Activated CD4-positive, alpha-beta T cell treated with anti-CD3 and anti-CD28 coated beads, Interleukin-2, amount 10 ng/mL, durations not matched to agents 24 days and 14 days (primary cell): ENCODE measurements around the gene ATP2A2. TPM values are rescaled to one million over a fixed set of nuclear protein-coding genes. Genes with fewer than 3 reads are reported as not detected.
A peak's percentile ranks its signal among the peaks of the same experiment; 100 is the strongest.

Experiments used
- DNase-seq: peaks from one replicate; pipeline ENCODE4 v3.0.0; 2022
- H3K27ac Mint-ChIP-seq: one replicate; pipeline ENCODE4 v1.8.0; 2022; ENCODE audit warnings: mild to moderate bottlenecking, mixed read lengths
- H3K27me3 Mint-ChIP-seq: one replicate; pipeline ENCODE4 v1.8.0; 2022; ENCODE audit warnings: mixed read lengths
- H3K36me3 Mint-ChIP-seq: one replicate; pipeline ENCODE4 v1.8.0; 2022; ENCODE audit warnings: low read depth, mild to moderate bottlenecking, mixed read lengths
- H3K4me1 Mint-ChIP-seq: one replicate; pipeline ENCODE4 v1.8.0; 2021; ENCODE audit warnings: mixed read lengths
- H3K4me3 Mint-ChIP-seq: one replicate; pipeline ENCODE4 v1.8.0; 2022; ENCODE audit warnings: mild to moderate bottlenecking, moderate library complexity, mixed read lengths
- H3K9me3 Mint-ChIP-seq: one replicate; pipeline ENCODE4 v1.8.0; 2021; ENCODE audit warnings: mixed read lengths
- intact Hi-C: fragments of 100-400 bp; cut with micrococcal nuclease; formaldehyde crosslinking; loops from one replicate; pipeline ENCODE4 v1.15.1; 2023
- total RNA-seq: library from RNA; stranded (reverse); gene quantifications from 2 replicates; pipeline ENCODE4 v1.2.3, GENCODE V29; 2022

Gene ATP2A2
- total RNA-seq, 1 donor from 2014 or later: 222 TPM

GRCh38 chr12:110289044-110289710 is 8.1 kb downstream of the ATP2A2 start:
- Mint-ChIP-seq H3K27ac (peak overlapping the region; percentile 30), H3K4me1 (peaks cover 38% of the 10 kb centered on the region), H3K4me3 (no peak overlapping the region), H3K9me3 (no peaks in the 10 kb centered on the region), H3K36me3 (peaks cover 75% of the 10 kb centered on the region), H3K27me3 (no peaks in the 10 kb centered on the region)
- no peak for DNase-seq
- intact Hi-C loops: no loop called here

GRCh38 chr12:110289711-110290078 is 8.6 kb downstream of the ATP2A2 start:
- H3K36me3 Mint-ChIP-seq: peaks cover 76% of the 10 kb centered on the region
- intact Hi-C loops: no loop called here
- no peaks in the 10 kb centered on the region for H3K9me3 Mint-ChIP-seq
- peaks cover 33% of the 10 kb centered on the region for H3K4me1 Mint-ChIP-seq
- H3K27ac Mint-ChIP-seq: no peak overlapping the region
- DNase-seq: no peak
- no peak overlapping the region for H3K4me3 Mint-ChIP-seq
- no peaks in the 10 kb centered on the region for H3K27me3 Mint-ChIP-seq

GRCh38 chr12:110301065-110301806 is 20.2 kb downstream of the ATP2A2 start:
- Mint-ChIP-seq H3K36me3 (peaks cover 62% of the 10 kb centered on the region), H3K4me3 (peak overlapping the region; percentile 22)
- intact Hi-C loops: no loop called here

GRCh38 chr12:110304061-110304551 is 23.1 kb downstream of the ATP2A2 start:
- H3K4me1 Mint-ChIP-seq: peaks cover 45% of the 10 kb centered on the region
- no peaks in the 10 kb centered on the region for H3K9me3 Mint-ChIP-seq
- no peak overlapping the region for H3K27ac Mint-ChIP-seq
- peaks cover 56% of the 10 kb centered on the region for H3K36me3 Mint-ChIP-seq
- no peaks in the 10 kb centered on the region for H3K27me3 Mint-ChIP-seq
- H3K4me3 Mint-ChIP-seq: no peak overlapping the region
- intact Hi-C loops: no loop called here
- no peak for DNase-seq

More at GRCh38 chr12:110301065-110301806, 20.2 kb downstream of the ATP2A2 start:
- H3K4me1 Mint-ChIP-seq: peaks cover 27% of the 10 kb centered on the region
- peak overlapping the region; percentile 71 for H3K27ac Mint-ChIP-seq
- DNase-seq: no peak
- no peaks in the 10 kb centered on the region for H3K27me3 Mint-ChIP-seq
- no peaks in the 10 kb centered on the region for H3K9me3 Mint-ChIP-seq

- no peak for DNase-seq
- Mint-ChIP-seq H3K9me3 (no peaks in the 10 kb centered on the region), H3K4me3 (no peak overlapping the region), H3K36me3 (peaks cover 39% of the 10 kb centered on the region), H3K27me3 (no peaks in the 10 kb centered on the region), H3K27ac (peak overlapping the region; percentile 77), H3K4me1 (peaks cover 46% of the 10 kb centered on the region)
- intact Hi-C loops: no loop called here
Observed at GRCh38 chr12:110307372-110307771, 26.3 kb downstream of the ATP2A2 start.

GRCh38 chr12:110310763-110311162 is 29.7 kb downstream of the ATP2A2 start:
- H3K36me3 Mint-ChIP-seq: peaks cover 38% of the 10 kb centered on the region
- DNase-seq: no peak
- H3K4me1 Mint-ChIP-seq: peaks cover 51% of the 10 kb centered on the region
- intact Hi-C loops: no loop called here
- H3K27me3 Mint-ChIP-seq: no peaks in the 10 kb centered on the region
- no peak overlapping the region for H3K4me3 Mint-ChIP-seq
- H3K9me3 Mint-ChIP-seq: no peaks in the 10 kb centered on the region
- no peak overlapping the region for H3K27ac Mint-ChIP-seq

- no peak for DNase-seq
- intact Hi-C loops: no loop called here
- no peaks in the 10 kb centered on the region for H3K27me3 Mint-ChIP-seq
- H3K4me3 Mint-ChIP-seq: no peak overlapping the region
- peaks cover 54% of the 10 kb centered on the region for H3K4me1 Mint-ChIP-seq
- peaks cover 38% of the 10 kb centered on the region for H3K36me3 Mint-ChIP-seq
- H3K9me3 Mint-ChIP-seq: no peaks in the 10 kb centered on the region
- no peak overlapping the region for H3K27ac Mint-ChIP-seq
Observed at GRCh38 chr12:110311903-110312302, 30.9 kb downstream of the ATP2A2 start.

GRCh38 chr12:110312581-110313360 is 31.7 kb downstream of the ATP2A2 start:
- no peaks in the 10 kb centered on the region for H3K27me3 Mint-ChIP-seq
- intact Hi-C loops: no loop called here
- peak overlapping the region; percentile 43 for H3K4me3 Mint-ChIP-seq
- H3K36me3 Mint-ChIP-seq: peaks cover 34% of the 10 kb centered on the region
- no peak for DNase-seq
- no peaks in the 10 kb centered on the region for H3K9me3 Mint-ChIP-seq
- H3K27ac Mint-ChIP-seq: peak overlapping the region; percentile 39
- peaks cover 48% of the 10 kb centered on the region for H3K4me1 Mint-ChIP-seq

- Mint-ChIP-seq H3K27me3 (no peaks in the 10 kb centered on the region), H3K36me3 (peaks cover 38% of the 10 kb centered on the region), H3K9me3 (no peaks in the 10 kb centered on the region), H3K27ac (peak overlapping the region; percentile 66), H3K4me3 (no peak overlapping the region), H3K4me1 (peaks cover 39% of the 10 kb centered on the region)
- no peak for DNase-seq
- intact Hi-C loops: no loop called here
Observed at GRCh38 chr12:110314308-110314707, 33.3 kb downstream of the ATP2A2 start.

- peaks cover 37% of the 10 kb centered on the region for H3K36me3 Mint-ChIP-seq
- H3K4me3 Mint-ChIP-seq: no peak overlapping the region
- no peaks in the 10 kb centered on the region for H3K9me3 Mint-ChIP-seq
- H3K4me1 Mint-ChIP-seq: peaks cover 41% of the 10 kb centered on the region
- H3K27me3 Mint-ChIP-seq: no peaks in the 10 kb centered on the region
- intact Hi-C loops: no loop called here
- no peak for DNase-seq
- peak overlapping the region; percentile 75 for H3K27ac Mint-ChIP-seq
Observed at GRCh38 chr12:110316861-110317260, 35.8 kb downstream of the ATP2A2 start.

GRCh38 chr12:110317911-110318310 is 36.9 kb downstream of the ATP2A2 start:
- peak overlapping the region; percentile 48 for H3K27ac Mint-ChIP-seq
- no peaks in the 10 kb centered on the region for H3K27me3 Mint-ChIP-seq
- no peaks in the 10 kb centered on the region for H3K9me3 Mint-ChIP-seq
- H3K4me3 Mint-ChIP-seq: no peak overlapping the region
- DNase-seq: no peak
- peaks cover 30% of the 10 kb centered on the region for H3K4me1 Mint-ChIP-seq
- intact Hi-C loops: no loop called here
- H3K36me3 Mint-ChIP-seq: peaks cover 36% of the 10 kb centered on the region

GRCh38 chr12:110320550-110320949 is 39.5 kb downstream of the ATP2A2 start:
- Mint-ChIP-seq H3K27me3 (no peaks in the 10 kb centered on the region), H3K9me3 (no peaks in the 10 kb centered on the region), H3K36me3 (peaks cover 29% of the 10 kb centered on the region), H3K4me3 (no peak overlapping the region), H3K4me1 (peaks cover 21% of the 10 kb centered on the region), H3K27ac (peak overlapping the region; percentile 45)
- no peak for DNase-seq
- intact Hi-C loops: no loop called here

- H3K9me3 Mint-ChIP-seq: no peaks in the 10 kb centered on the region
- H3K27me3 Mint-ChIP-seq: no peaks in the 10 kb centered on the region
- H3K27ac Mint-ChIP-seq: no peak overlapping the region
- H3K4me3 Mint-ChIP-seq: no peak overlapping the region
- peaks cover 11% of the 10 kb centered on the region for H3K4me1 Mint-ChIP-seq
- intact Hi-C loops: no loop called here
- DNase-seq: no peak
- peaks cover 59% of the 10 kb centered on the region for H3K36me3 Mint-ChIP-seq
Observed at GRCh38 chr12:110329710-110330109, 48.7 kb downstream of the ATP2A2 start.

- intact Hi-C loops: no loop called here
- no peak for DNase-seq
- Mint-ChIP-seq H3K4me1 (peaks cover 11% of the 10 kb centered on the region), H3K4me3 (no peak overlapping the region), H3K27ac (peak overlapping the region; percentile 9), H3K27me3 (no peaks in the 10 kb centered on the region), H3K9me3 (no peaks in the 10 kb centered on the region), H3K36me3 (peaks cover 62% of the 10 kb centered on the region)
Observed at GRCh38 chr12:110330124-110330523, 49.1 kb downstream of the ATP2A2 start.
